ENCODE data around the gene KHNYN.

The KHNYN gene

GRCh38 chr14:24403294-24403998, 26.3 kb upstream of the KHNYN start:
- DNase-seq (ENCODE audit: insufficient read length, low spot score) (no peak), FAIRE-seq (no peak)
- TF ChIP-seq CTCF (IDR thresholded peaks at IDR 0.05; ENCODE audit: insufficient read depth, missing control alignments), result no peak

GRCh38 chr14:24404814-24405213, 24.9 kb upstream of the KHNYN start:
- DNase-seq (ENCODE audit: insufficient read length, low spot score) (no peak), FAIRE-seq (no peak)
- no peak for TF ChIP-seq CTCF (IDR thresholded peaks at IDR 0.05; ENCODE audit: insufficient read depth, missing control alignments)

- DNase-seq (ENCODE audit: insufficient read length, low spot score) (no peak), FAIRE-seq (no peak)
- TF ChIP-seq CTCF (IDR thresholded peaks at IDR 0.05; ENCODE audit: insufficient read depth, missing control alignments), result no peak
Measured at GRCh38 chr14:24406416-24406815, 23.3 kb upstream of the KHNYN start.

- FAIRE-seq, result no peak
- no peak for DNase-seq (ENCODE audit: insufficient read length, low spot score)
- no peak for TF ChIP-seq CTCF (IDR thresholded peaks at IDR 0.05; ENCODE audit: insufficient read depth, missing control alignments)
Measured at GRCh38 chr14:24407608-24408325, 22.0 kb upstream of the KHNYN start.

- FAIRE-seq (no peak), DNase-seq (ENCODE audit: insufficient read length, low spot score) (no peak)
- no peak for TF ChIP-seq CTCF (IDR thresholded peaks at IDR 0.05; ENCODE audit: insufficient read depth, missing control alignments)
Measured at GRCh38 chr14:24408764-24409163, 21.0 kb upstream of the KHNYN start.

- DNase-seq (ENCODE audit: insufficient read length, low spot score) (no peak), FAIRE-seq (no peak)
- no peak for TF ChIP-seq CTCF (IDR thresholded peaks at IDR 0.05; ENCODE audit: insufficient read depth, missing control alignments)
Measured at GRCh38 chr14:24409192-24409591, 20.6 kb upstream of the KHNYN start.

GRCh38 chr14:24409956-24410355, 19.8 kb upstream of the KHNYN start:
- FAIRE-seq, result no peak
- no peak for TF ChIP-seq CTCF (IDR thresholded peaks at IDR 0.05; ENCODE audit: insufficient read depth, missing control alignments)
- no peak for DNase-seq (ENCODE audit: insufficient read length, low spot score)

All from D721Med (cell line).